ENCODE results near the gene TPPP2.

DNA sequence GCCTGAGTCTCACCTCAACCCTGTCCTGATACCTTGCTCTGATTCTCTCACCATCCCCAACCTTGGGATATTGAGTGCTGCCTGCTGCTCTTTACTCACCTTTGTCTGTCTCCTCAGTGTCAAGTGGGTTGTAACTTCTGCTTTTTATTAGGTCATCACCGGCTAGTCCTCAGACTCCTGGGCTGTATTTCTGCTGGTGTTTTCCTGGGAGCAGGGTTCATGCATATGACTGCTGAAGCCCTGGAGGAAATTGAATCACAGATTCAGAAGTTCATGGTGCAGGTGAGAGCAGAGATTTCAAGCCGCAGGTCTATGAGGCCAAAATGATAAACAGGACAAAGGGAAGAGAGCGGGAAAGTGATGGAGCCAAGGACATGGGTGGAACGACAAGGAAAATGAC, 30.4 kb upstream of the TPPP2 start:
- TF ChIP-seq, protein P1, sequence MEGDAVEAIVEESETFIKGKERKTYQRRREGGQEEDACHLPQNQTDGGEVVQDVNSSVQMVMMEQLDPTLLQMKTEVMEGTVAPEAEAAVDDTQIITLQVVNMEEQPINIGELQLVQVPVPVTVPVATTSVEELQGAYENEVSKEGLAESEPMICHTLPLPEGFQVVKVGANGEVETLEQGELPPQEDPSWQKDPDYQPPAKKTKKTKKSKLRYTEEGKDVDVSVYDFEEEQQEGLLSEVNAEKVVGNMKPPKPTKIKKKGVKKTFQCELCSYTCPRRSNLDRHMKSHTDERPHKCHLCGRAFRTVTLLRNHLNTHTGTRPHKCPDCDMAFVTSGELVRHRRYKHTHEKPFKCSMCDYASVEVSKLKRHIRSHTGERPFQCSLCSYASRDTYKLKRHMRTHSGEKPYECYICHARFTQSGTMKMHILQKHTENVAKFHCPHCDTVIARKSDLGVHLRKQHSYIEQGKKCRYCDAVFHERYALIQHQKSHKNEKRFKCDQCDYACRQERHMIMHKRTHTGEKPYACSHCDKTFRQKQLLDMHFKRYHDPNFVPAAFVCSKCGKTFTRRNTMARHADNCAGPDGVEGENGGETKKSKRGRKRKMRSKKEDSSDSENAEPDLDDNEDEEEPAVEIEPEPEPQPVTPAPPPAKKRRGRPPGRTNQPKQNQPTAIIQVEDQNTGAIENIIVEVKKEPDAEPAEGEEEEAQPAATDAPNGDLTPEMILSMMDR (IDR thresholded peaks at IDR 0.05; ENCODE audit: low read length) = no peak
- no peak for TF ChIP-seq EZH2 (IDR thresholded peaks at IDR 0.05; ENCODE audit: borderline replicate concordance, low read length)

All from OCI-LY1 (cell line).